Gastrocnemius medialis (tissue), 4 donors: ENCODE data around the gene CDC73.

Experiments
- CTCF ChIP-seq, 5 experiments: fragments of 450-650 bp in 3 of 5; fragments of 200-600 bp in 2 of 5; sonication (generic) in 2 of 5; IDR thresholded peaks in 4 of 5; conservative IDR thresholded peaks in 1 of 5; 1 replicate in 4 of 5; 2 replicates in 1 of 5; pipeline ENCODE4 v1.5.1; 2016 to 2019; ENCODE audit warnings: antibody characterized with exemption in 5 of 5, mild to moderate bottlenecking in 3 of 5, moderate library complexity in 3 of 5
- POLR2A ChIP-seq, 2 donors: fragments of 450-650 bp; IDR thresholded peaks; one replicate each; pipeline ENCODE4 v1.6.1; 2017; ENCODE audit warnings: antibody characterized with exemption in 2 of 2, mild to moderate bottlenecking in 2 of 2, moderate library complexity in 2 of 2

GRCh38 chr1:193114485-193115095, 7.2 kb upstream of the CDC73 start:
- no peak for TF ChIP-seq CTCF (IDR thresholded peaks at IDR 0.05 in 4 of 5, conservative IDR thresholded peaks at IDR 0.05 in 1 of 5)
- no peak for TF ChIP-seq POLR2A (IDR thresholded peaks at IDR 0.05)
